ENCODE results near the gene NRAP.

NRAP gene

DNA sequence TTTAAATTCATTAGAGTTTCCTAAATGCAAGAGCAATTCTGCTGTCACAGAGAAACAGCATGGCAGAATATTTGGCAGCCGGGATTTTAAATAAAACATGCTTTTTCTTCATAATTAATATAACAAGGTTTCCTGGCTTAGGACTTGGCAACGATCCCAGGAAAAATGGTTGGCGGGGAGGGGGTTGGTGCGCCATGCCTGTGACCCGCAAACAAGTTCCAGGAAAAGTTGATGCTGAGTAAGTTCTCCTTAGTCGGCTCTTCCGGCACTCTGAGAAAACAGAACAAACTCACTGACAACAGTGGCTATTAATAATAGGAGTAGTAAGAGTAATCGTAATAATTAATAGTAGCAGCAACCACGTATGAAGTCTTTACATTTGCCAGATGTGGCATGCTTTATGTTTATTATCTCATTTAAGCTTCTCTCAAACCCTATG is 106.4 kb downstream of the NRAP start:
- TF ChIP-seq, protein P1, sequence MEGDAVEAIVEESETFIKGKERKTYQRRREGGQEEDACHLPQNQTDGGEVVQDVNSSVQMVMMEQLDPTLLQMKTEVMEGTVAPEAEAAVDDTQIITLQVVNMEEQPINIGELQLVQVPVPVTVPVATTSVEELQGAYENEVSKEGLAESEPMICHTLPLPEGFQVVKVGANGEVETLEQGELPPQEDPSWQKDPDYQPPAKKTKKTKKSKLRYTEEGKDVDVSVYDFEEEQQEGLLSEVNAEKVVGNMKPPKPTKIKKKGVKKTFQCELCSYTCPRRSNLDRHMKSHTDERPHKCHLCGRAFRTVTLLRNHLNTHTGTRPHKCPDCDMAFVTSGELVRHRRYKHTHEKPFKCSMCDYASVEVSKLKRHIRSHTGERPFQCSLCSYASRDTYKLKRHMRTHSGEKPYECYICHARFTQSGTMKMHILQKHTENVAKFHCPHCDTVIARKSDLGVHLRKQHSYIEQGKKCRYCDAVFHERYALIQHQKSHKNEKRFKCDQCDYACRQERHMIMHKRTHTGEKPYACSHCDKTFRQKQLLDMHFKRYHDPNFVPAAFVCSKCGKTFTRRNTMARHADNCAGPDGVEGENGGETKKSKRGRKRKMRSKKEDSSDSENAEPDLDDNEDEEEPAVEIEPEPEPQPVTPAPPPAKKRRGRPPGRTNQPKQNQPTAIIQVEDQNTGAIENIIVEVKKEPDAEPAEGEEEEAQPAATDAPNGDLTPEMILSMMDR (IDR thresholded peaks at IDR 0.05; ENCODE audit: borderline replicate concordance, control extremely low read depth, extremely low read depth, insufficient read depth, missing control alignments), result no peak
- DNase-seq (ENCODE audit: low spot score), result no peak
- in situ Hi-C loops (cut with MboI; ENCODE audit: low sequenced_read_pairs, unreplicated experiment), result no loop called here

DNA sequence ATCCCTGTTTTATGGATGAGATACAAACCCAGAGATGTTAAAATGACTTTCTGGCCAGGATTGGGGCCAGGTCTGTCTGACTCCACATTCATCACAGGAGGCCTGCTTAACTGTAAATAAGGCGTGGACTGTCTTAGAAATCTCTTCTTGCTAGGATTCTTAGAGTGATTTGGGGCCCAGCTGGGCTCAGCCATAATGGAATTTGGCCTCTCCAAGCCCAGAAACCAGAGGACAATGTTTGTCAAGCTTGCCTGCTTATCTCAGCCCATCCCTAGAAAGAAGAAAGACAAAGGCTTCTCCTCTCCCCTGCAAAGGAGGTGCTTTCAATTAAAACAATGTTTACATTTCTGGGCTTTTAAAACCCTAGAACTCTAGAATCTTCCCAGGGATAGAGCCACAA is 108.1 kb downstream of the NRAP start:
- TF ChIP-seq, protein P1 (IDR thresholded peaks at IDR 0.05; ENCODE audit: borderline replicate concordance, control extremely low read depth, extremely low read depth, insufficient read depth, missing control alignments), result no peak
- in situ Hi-C loops (cut with MboI; ENCODE audit: low sequenced_read_pairs, unreplicated experiment), result no loop called here

DNA sequence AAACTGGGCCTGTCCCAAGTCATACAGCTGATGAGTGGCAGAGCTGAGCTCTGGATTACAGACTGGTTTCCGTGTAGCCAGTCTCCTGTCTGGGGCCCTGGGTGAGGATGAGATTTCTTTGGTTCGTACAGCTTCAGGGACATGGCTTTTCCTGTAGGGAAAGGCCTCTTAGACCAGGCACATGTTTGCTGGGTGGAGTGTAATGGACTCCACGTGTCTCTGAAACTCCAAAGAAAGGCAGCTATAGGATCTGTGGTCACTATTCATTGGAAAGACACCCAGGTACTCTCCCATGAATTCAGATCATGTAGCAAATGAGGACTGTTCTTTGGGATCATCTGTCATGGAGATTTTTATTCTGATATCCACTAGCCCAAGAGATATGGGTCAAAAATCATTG is 108.6 kb downstream of the NRAP start:
- in situ Hi-C loops (cut with MboI; ENCODE audit: low sequenced_read_pairs, unreplicated experiment), result no loop called here

More for the DNA sequence above, 108.1 kb downstream of the NRAP start:
- no peak for DNase-seq (ENCODE audit: low spot score)

DNA sequence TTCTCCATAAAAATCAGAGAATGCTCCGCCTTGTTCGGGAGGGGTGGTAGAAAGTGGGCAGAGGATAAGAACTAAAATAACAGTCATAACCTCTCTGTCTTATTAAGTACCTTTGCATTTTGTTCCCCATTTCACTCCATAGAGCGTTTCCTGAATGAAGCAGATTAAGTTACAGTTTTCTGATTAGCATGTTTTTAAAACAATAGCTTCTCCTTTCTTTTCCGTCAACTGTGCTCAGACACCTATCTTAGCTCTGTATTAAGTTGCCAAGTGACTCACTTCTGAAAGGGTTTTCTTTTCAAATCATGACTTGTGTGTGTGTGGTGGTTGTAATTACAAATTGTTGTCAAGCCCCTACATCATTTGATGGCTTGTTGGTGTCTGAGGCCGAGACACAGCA is 109.6 kb downstream of the NRAP start:
- DNase-seq (ENCODE audit: low spot score), result no peak
- in situ Hi-C loops (cut with MboI; ENCODE audit: low sequenced_read_pairs, unreplicated experiment), result no loop called here
- TF ChIP-seq, protein P1 (IDR thresholded peaks at IDR 0.05; ENCODE audit: borderline replicate concordance, control extremely low read depth, extremely low read depth, insufficient read depth, missing control alignments), result no peak

More for the DNA sequence above, 108.6 kb downstream of the NRAP start:
- no peak for DNase-seq (ENCODE audit: low spot score)
- TF ChIP-seq, protein P1 (IDR thresholded peaks at IDR 0.05; ENCODE audit: borderline replicate concordance, control extremely low read depth, extremely low read depth, insufficient read depth, missing control alignments), result no peak

DNA sequence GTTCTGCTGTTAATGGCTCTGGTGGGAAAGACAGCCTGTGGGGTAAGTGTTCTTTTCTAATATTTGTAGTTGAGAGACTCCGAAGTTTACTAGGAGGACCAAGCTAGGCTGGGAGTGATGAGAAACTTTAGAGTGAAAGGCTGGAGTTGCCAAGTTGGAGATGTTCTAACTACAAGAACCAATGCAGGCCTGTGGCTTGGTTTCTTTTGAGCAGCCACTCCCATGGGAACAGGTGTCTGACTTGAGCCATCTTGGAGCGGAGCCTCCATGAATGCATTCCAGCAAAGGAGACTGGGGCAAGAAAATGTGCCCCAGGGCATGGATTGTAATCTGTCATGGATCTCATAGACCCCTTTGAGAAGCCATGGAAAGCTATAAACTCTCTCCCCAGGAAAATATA is 110.7 kb downstream of the NRAP start:
- TF ChIP-seq, protein P1 (IDR thresholded peaks at IDR 0.05; ENCODE audit: borderline replicate concordance, control extremely low read depth, extremely low read depth, insufficient read depth, missing control alignments), result no peak
- in situ Hi-C loops (cut with MboI; ENCODE audit: low sequenced_read_pairs, unreplicated experiment), result no loop called here
- no peak for DNase-seq (ENCODE audit: low spot score)

DNA sequence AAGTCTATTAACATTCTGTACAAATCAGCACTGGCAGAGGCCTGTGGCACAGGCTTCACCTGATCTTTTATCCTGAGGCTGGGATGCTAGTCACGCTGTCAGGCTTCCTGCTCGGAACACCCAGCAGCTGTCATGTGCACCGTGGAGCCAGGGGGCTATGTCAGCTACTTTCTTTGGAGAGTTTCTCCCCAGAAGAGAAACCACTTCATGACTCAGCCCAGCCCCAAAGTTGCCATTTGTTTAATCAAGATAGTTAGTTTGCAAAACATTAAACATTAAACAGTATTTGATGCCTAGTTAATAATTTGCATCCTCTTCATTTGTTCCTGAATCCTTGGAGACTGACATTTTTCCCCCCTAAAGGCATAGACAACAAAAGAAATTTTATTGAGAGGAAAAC is 111.1 kb downstream of the NRAP start, which contains the start of gene HABP2:
Gene HABP2, plus strand, starts transcription at position 353 of the 400 bp plus-strand sequence. CDS start 69 bp downstream, outside the sequence.
- TF ChIP-seq, protein P1 (IDR thresholded peaks at IDR 0.05; ENCODE audit: borderline replicate concordance, control extremely low read depth, extremely low read depth, insufficient read depth, missing control alignments), result no peak
- DNase-seq (ENCODE audit: low spot score), result no peak
- in situ Hi-C loops (cut with MboI; ENCODE audit: low sequenced_read_pairs, unreplicated experiment), result no loop called here
